T-helper 1 cell treated with Interleukin-12 subunit alpha and Interleukin-12 subunit beta and Interleukin-4 antibody, amounts not matched to agents 30 μg/mL and 1 μg/mL, for 36 hours (primary cell): ENCODE data around the gene FOXM1.

Experiments
- H3K27ac Mint-ChIP-seq: one replicate; pipeline ENCODE4 v1.8.0; 2021; ENCODE audit warnings: mild to moderate bottlenecking, mixed read lengths
- H3K27me3 Mint-ChIP-seq: one replicate; pipeline ENCODE4 v1.8.0; 2021; ENCODE audit warnings: low read depth, mixed read lengths
- H3K36me3 Mint-ChIP-seq: one replicate; pipeline ENCODE4 v1.8.0; 2021; ENCODE audit warnings: low read depth, mixed read lengths
- H3K4me1 Mint-ChIP-seq: one replicate; pipeline ENCODE4 v1.8.0; 2021; ENCODE audit warnings: low read depth, mixed read lengths
- H3K4me3 Mint-ChIP-seq: one replicate; pipeline ENCODE4 v1.8.0; 2021; ENCODE audit warnings: mild to moderate bottlenecking, moderate library complexity, mixed read lengths
- H3K9me3 Mint-ChIP-seq: one replicate; pipeline ENCODE4 v1.8.0; 2021; ENCODE audit warnings: mixed read lengths

FOXM1 gene

GRCh38 chr12:2860170-2860569, 16.8 kb downstream of the FOXM1 start:
- Mint-ChIP-seq H3K36me3 (peaks cover 36% of the 10 kb centered on the region), H3K27ac (no peak overlapping the region), H3K9me3 (no peaks in the 10 kb centered on the region)

GRCh38 chr12:2858944-2859421, 18.0 kb downstream of the FOXM1 start:
- Mint-ChIP-seq H3K9me3 (no peaks in the 10 kb centered on the region), H3K4me1 (no peaks in the 10 kb centered on the region), H3K36me3 (peaks cover 30% of the 10 kb centered on the region), H3K27me3 (no peaks in the 10 kb centered on the region), H3K27ac (no peak overlapping the region), H3K4me3 (no peak overlapping the region)

More at GRCh38 chr12:2860170-2860569, 16.8 kb downstream of the FOXM1 start:
- H3K27me3 Mint-ChIP-seq = no peaks in the 10 kb centered on the region
- H3K4me3 Mint-ChIP-seq = no peak overlapping the region
- no peaks in the 10 kb centered on the region for H3K4me1 Mint-ChIP-seq

- Mint-ChIP-seq H3K36me3 (peaks cover 27% of the 10 kb centered on the region), H3K27me3 (no peaks in the 10 kb centered on the region), H3K27ac (no peak overlapping the region), H3K4me1 (peaks cover 3% of the 10 kb centered on the region), H3K4me3 (no peak overlapping the region), H3K9me3 (no peaks in the 10 kb centered on the region)
These were observed 18.6 kb downstream of the FOXM1 start for GRCh38 chr12:2858334-2858733.

GRCh38 chr12:2857576-2857975, 19.4 kb downstream of the FOXM1 start:
- Mint-ChIP-seq H3K4me1 (peaks cover 3% of the 10 kb centered on the region), H3K27me3 (no peaks in the 10 kb centered on the region), H3K36me3 (peaks cover 21% of the 10 kb centered on the region), H3K4me3 (no peak overlapping the region), H3K27ac (no peak overlapping the region), H3K9me3 (no peaks in the 10 kb centered on the region)

GRCh38 chr12:2857021-2857431, 19.9 kb downstream of the FOXM1 start, which contains the start of gene TEX52:
Gene TEX52 (minus strand): TSS chr12:2857039. CDS start chr12:2857026, 13 bp downstream.
- Mint-ChIP-seq H3K4me1 (peaks cover 3% of the 10 kb centered on the region), H3K36me3 (peaks cover 19% of the 10 kb centered on the region), H3K27ac (no peak within 1 kb of the TSS), H3K9me3 (no peaks in the 10 kb centered on the region), H3K27me3 (no peaks in the 10 kb centered on the region), H3K4me3 (no peak within 1 kb of the TSS)

GRCh38 chr12:2856051-2856450, 20.9 kb downstream of the FOXM1 start:
- peaks cover 3% of the 10 kb centered on the region for H3K4me1 Mint-ChIP-seq
- peaks cover 13% of the 10 kb centered on the region for H3K36me3 Mint-ChIP-seq
- no peaks in the 10 kb centered on the region for H3K9me3 Mint-ChIP-seq
- no peak overlapping the region for H3K4me3 Mint-ChIP-seq
- H3K27me3 Mint-ChIP-seq = no peaks in the 10 kb centered on the region
- H3K27ac Mint-ChIP-seq = no peak overlapping the region

- Mint-ChIP-seq H3K4me3 (no peak overlapping the region), H3K27me3 (no peaks in the 10 kb centered on the region), H3K27ac (no peak overlapping the region), H3K4me1 (peaks cover 3% of the 10 kb centered on the region), H3K36me3 (peaks cover 13% of the 10 kb centered on the region), H3K9me3 (no peaks in the 10 kb centered on the region)
These were observed 21.4 kb downstream of the FOXM1 start for GRCh38 chr12:2855546-2855945.

- Mint-ChIP-seq H3K27me3 (no peaks in the 10 kb centered on the region), H3K4me1 (peaks cover 3% of the 10 kb centered on the region), H3K4me3 (no peak overlapping the region), H3K36me3 (peaks cover 8% of the 10 kb centered on the region), H3K27ac (no peak overlapping the region), H3K9me3 (no peaks in the 10 kb centered on the region)
These were observed 22.1 kb downstream of the FOXM1 start for GRCh38 chr12:2854669-2855453.

- Mint-ChIP-seq H3K4me3 (no peak overlapping the region), H3K27ac (no peak overlapping the region), H3K27me3 (no peaks in the 10 kb centered on the region), H3K9me3 (no peaks in the 10 kb centered on the region), H3K4me1 (peaks cover 3% of the 10 kb centered on the region), H3K36me3 (peaks cover 3% of the 10 kb centered on the region)
These were observed 23.3 kb downstream of the FOXM1 start for GRCh38 chr12:2853626-2854025.

- Mint-ChIP-seq H3K27ac (no peak overlapping the region), H3K9me3 (no peaks in the 10 kb centered on the region), H3K4me3 (no peak overlapping the region), H3K36me3 (peaks cover 3% of the 10 kb centered on the region), H3K4me1 (peaks cover 3% of the 10 kb centered on the region), H3K27me3 (no peaks in the 10 kb centered on the region)
These were observed 25.0 kb downstream of the FOXM1 start for GRCh38 chr12:2851931-2852330.

- H3K9me3 Mint-ChIP-seq = no peaks in the 10 kb centered on the region
- H3K4me3 Mint-ChIP-seq = no peak overlapping the region
- H3K27me3 Mint-ChIP-seq = no peaks in the 10 kb centered on the region
- H3K27ac Mint-ChIP-seq = no peak overlapping the region
- peaks cover 2% of the 10 kb centered on the region for H3K36me3 Mint-ChIP-seq
- H3K4me1 Mint-ChIP-seq = no peaks in the 10 kb centered on the region
These were observed 31.7 kb downstream of the FOXM1 start for GRCh38 chr12:2845280-2845679.

GRCh38 chr12:2844786-2845185, 32.2 kb downstream of the FOXM1 start:
- H3K36me3 Mint-ChIP-seq = peaks cover 3% of the 10 kb centered on the region
- H3K4me1 Mint-ChIP-seq = no peaks in the 10 kb centered on the region
- H3K27me3 Mint-ChIP-seq = no peaks in the 10 kb centered on the region
- no peak overlapping the region for H3K27ac Mint-ChIP-seq
- no peak overlapping the region for H3K4me3 Mint-ChIP-seq
- H3K9me3 Mint-ChIP-seq = no peaks in the 10 kb centered on the region

GRCh38 chr12:2842948-2843347, 34.0 kb downstream of the FOXM1 start:
- Mint-ChIP-seq H3K4me3 (no peak overlapping the region), H3K4me1 (no peaks in the 10 kb centered on the region), H3K27me3 (no peaks in the 10 kb centered on the region), H3K36me3 (peaks cover 4% of the 10 kb centered on the region), H3K9me3 (no peaks in the 10 kb centered on the region), H3K27ac (no peak overlapping the region)

GRCh38 chr12:2841056-2841650, 35.8 kb downstream of the FOXM1 start:
- no peak overlapping the region for H3K4me3 Mint-ChIP-seq
- H3K9me3 Mint-ChIP-seq = no peaks in the 10 kb centered on the region
- no peaks in the 10 kb centered on the region for H3K4me1 Mint-ChIP-seq
- peaks cover 4% of the 10 kb centered on the region for H3K36me3 Mint-ChIP-seq
- no peaks in the 10 kb centered on the region for H3K27me3 Mint-ChIP-seq
- no peak overlapping the region for H3K27ac Mint-ChIP-seq

GRCh38 chr12:2836574-2836973, 40.4 kb downstream of the FOXM1 start:
- Mint-ChIP-seq H3K36me3 (peaks cover 6% of the 10 kb centered on the region), H3K27ac (no peak overlapping the region), H3K9me3 (no peaks in the 10 kb centered on the region), H3K4me3 (no peak overlapping the region), H3K4me1 (no peaks in the 10 kb centered on the region), H3K27me3 (no peaks in the 10 kb centered on the region)
